ENCODE data around the gene PARP11. TPM values are rescaled to one million over a fixed set of nuclear protein-coding genes. Genes with fewer than 3 reads are reported as not detected.

Gene PARP11
- total RNA-seq, 2 experiments from 2014 or later, result 3.8 to 15.7 TPM

- H3K9me3 ChIP-seq (ENCODE audit: low read length), result no peaks in the 10 kb centered on the region
- H3K4me3 ChIP-seq (ENCODE audit: low read depth, low read length, poor library complexity, severe bottlenecking), result no peak overlapping the region
- TF ChIP-seq CTCF (conservative IDR thresholded peaks at IDR 0.05; ENCODE audit: low read length) (no peak), EZH2phosphoT487 (IDR thresholded peaks at IDR 0.05; ENCODE audit: borderline replicate concordance, low read depth, low read length) (no peak)
These were observed 63.7 kb downstream of the PARP11 start for GRCh38 chr12:3809357-3810015.

GRCh38 chr12:3805077-3805476, 68.1 kb downstream of the PARP11 start:
- no peaks in the 10 kb centered on the region for H3K9me2 ChIP-seq (ENCODE audit: insufficient read depth, low read length)
- H3K36me3 ChIP-seq (ENCODE audit: insufficient read depth, low read length), result no peaks in the 10 kb centered on the region
- no peak for DNase-seq (ENCODE audit: low spot score)
- H3K4me3 ChIP-seq (ENCODE audit: low read depth, low read length, poor library complexity, severe bottlenecking), result no peak overlapping the region
- H3K27ac ChIP-seq (ENCODE audit: low read depth, low read length, poor library complexity, severe bottlenecking), result no peak overlapping the region
- intact Hi-C loops (cut with micrococcal nuclease; ENCODE audit: unreplicated experiment), result loop anchor here (10.0 kb wide), 1 partner anchor 150 kb away; no protein-coding TSS in a partner anchor
- no peaks in the 10 kb centered on the region for H4K20me1 ChIP-seq (ENCODE audit: insufficient read depth, low read length)
- no peaks in the 10 kb centered on the region for H3K4me1 ChIP-seq (ENCODE audit: insufficient read depth, low read length, poor library complexity, severe bottlenecking)
- H3K9me3 ChIP-seq (ENCODE audit: low read length), result no peaks in the 10 kb centered on the region
- no TSS peak for BruUV-seq (replicated peaks)
- no peak overlapping the region for H3K4me2 ChIP-seq (ENCODE audit: low read length)
- H2AFZ ChIP-seq (ENCODE audit: low read length), result no peak overlapping the region
- ChIA-PET CTCF (ENCODE audit: unreplicated experiment) (interaction anchor here (1.1 kb wide), 1 partner anchor 505 kb away, joined by 5 read pairs; no protein-coding TSS in a partner anchor), POLR2A (no interaction called here)
- TF ChIP-seq CTCF (conservative IDR thresholded peaks at IDR 0.05; ENCODE audit: low read length) (no peak), EZH2phosphoT487 (IDR thresholded peaks at IDR 0.05; ENCODE audit: borderline replicate concordance, low read depth, low read length) (no peak)
- no peaks in the 10 kb centered on the region for H3K79me2 ChIP-seq (ENCODE audit: insufficient read depth, low read depth, low read length)

More at GRCh38 chr12:3809357-3810015, 63.7 kb downstream of the PARP11 start:
- Histone ChIP-seq H3K4me1 (ENCODE audit: insufficient read depth, low read length, poor library complexity, severe bottlenecking) (no peaks in the 10 kb centered on the region), H3K9me2 (ENCODE audit: insufficient read depth, low read length) (no peaks in the 10 kb centered on the region), H3K79me2 (ENCODE audit: insufficient read depth, low read depth, low read length) (no peaks in the 10 kb centered on the region), H4K20me1 (ENCODE audit: insufficient read depth, low read length) (no peaks in the 10 kb centered on the region), H3K36me3 (ENCODE audit: insufficient read depth, low read length) (no peaks in the 10 kb centered on the region), H2AFZ (ENCODE audit: low read length) (no peak overlapping the region), H3K4me2 (ENCODE audit: low read length) (no peak overlapping the region), H3K27ac (ENCODE audit: low read depth, low read length, poor library complexity, severe bottlenecking) (no peak overlapping the region)
- no TSS peak for BruUV-seq (replicated peaks)
- no peak for DNase-seq (ENCODE audit: low spot score)
- POLR2A ChIA-PET, result interaction anchor here (0.7 kb wide), 2 partner anchors 9 to 16 kb away, joined by 3 read pairs; no protein-coding TSS in a partner anchor
- CTCF ChIA-PET (ENCODE audit: unreplicated experiment), result interaction anchor here (1.6 kb wide), 1 partner anchor 509 kb away, joined by 4 read pairs; no protein-coding TSS in a partner anchor
- intact Hi-C loops (cut with micrococcal nuclease; ENCODE audit: unreplicated experiment), result loop anchor here (10.0 kb wide), 1 partner anchor 155 kb away; no protein-coding TSS in a partner anchor
